Mesendoderm (in vitro differentiated cells): ENCODE results near the gene SPC24. TPM values are rescaled to one million over a fixed set of nuclear protein-coding genes. Genes with fewer than 3 reads are reported as not detected.
A peak's percentile ranks its signal among the peaks of the same experiment; 100 is the strongest.

ENCODE experiments used
- DNase-seq: peaks from one replicate; pipeline ENCODE4 v3.0.0; 2013
- H2AK5ac ChIP-seq: 2 replicates; pipeline ENCODE4 v1.6.1; 2013; ENCODE audit warnings: low read length, inconsistent platforms
- H2BK120ac ChIP-seq: 2 replicates; pipeline ENCODE4 v1.6.1; 2013; ENCODE audit warnings: low read depth, mild to moderate bottlenecking, low read length, moderate library complexity, mixed read lengths
- H2BK15ac ChIP-seq: replicated peaks from 2 replicates; pipeline ENCODE4 v1.6.1; 2013; ENCODE audit warnings: low read depth, mild to moderate bottlenecking, moderate library complexity
- H2BK5ac ChIP-seq: 2 replicates; pipeline ENCODE4 v1.6.1; 2013; ENCODE audit warnings: low read length, inconsistent platforms
- H3K18ac ChIP-seq: 2 replicates; pipeline ENCODE4 v1.6.1; 2013; ENCODE audit warnings: mild to moderate bottlenecking, low read length, mixed read lengths
- H3K23ac ChIP-seq: one replicate; pipeline ENCODE4 v1.6.1; 2013; ENCODE audit warnings: low read length
- H3K27ac ChIP-seq: 2 replicates; pipeline ENCODE4 v1.5.1; 2013; ENCODE audit warnings: low read depth, mild to moderate bottlenecking, inconsistent platforms, low read length, moderate library complexity
- H3K27me3 ChIP-seq: 2 replicates; pipeline ENCODE4 v1.6.1; 2013; ENCODE audit warnings: low read length, control low read depth, mild to moderate bottlenecking, inconsistent platforms; ENCODE audit not compliant: insufficient read depth, poor library complexity
- H3K36me3 ChIP-seq: 2 replicates; pipeline ENCODE4 v1.6.1; 2013; ENCODE audit warnings: low read length, inconsistent platforms; ENCODE audit not compliant: control insufficient read depth, insufficient read depth
- H3K4ac ChIP-seq: one replicate; pipeline ENCODE4 v1.6.1; 2013; ENCODE audit warnings: low read depth, mild to moderate bottlenecking, low read length, moderate library complexity
- H3K4me1 ChIP-seq: 2 replicates; pipeline ENCODE4 v1.6.1; 2013; ENCODE audit warnings: low read depth, low read length, inconsistent platforms; ENCODE audit not compliant: control insufficient read depth
- H3K4me2 ChIP-seq: 2 replicates; pipeline ENCODE4 v1.6.1; 2013; ENCODE audit warnings: low read length
- H3K4me3 ChIP-seq: 2 replicates; pipeline ENCODE4 v1.5.1; 2013; ENCODE audit warnings: mild to moderate bottlenecking, low read length
- H3K56ac ChIP-seq: one replicate; pipeline ENCODE4 v1.6.1; 2013; ENCODE audit warnings: low read length
- H3K79me1 ChIP-seq: 2 replicates; pipeline ENCODE4 v1.6.1; 2013; ENCODE audit warnings: low read length, inconsistent platforms
- H3K79me2 ChIP-seq: 2 replicates; pipeline ENCODE4 v1.6.1; 2013; ENCODE audit warnings: mild to moderate bottlenecking, low read length; ENCODE audit not compliant: control insufficient read depth, insufficient read depth
- H3K9ac ChIP-seq: 2 replicates; pipeline ENCODE4 v1.6.1; 2013; ENCODE audit warnings: low read length, inconsistent platforms
- H4K5ac ChIP-seq: one replicate; pipeline ENCODE4 v1.6.1; 2013; ENCODE audit warnings: low read length
- H4K8ac ChIP-seq: one replicate; pipeline ENCODE4 v1.6.1; 2013; ENCODE audit warnings: low read depth, mild to moderate bottlenecking, control low read depth, low read length, moderate library complexity
- WGBS: extraction: QIAGEN DNeasy Blood & Tissue Kit; methylation state at CpG from one replicate; pipeline ENCODE4 v1.1.7; 2013; ENCODE audit warnings: low lambda C conversion rate, missing lambda C conversion rate; ENCODE audit not compliant: insufficient coverage; ENCODE audit errors: extremely low coverage; 5-methylcytosine and 5-hydroxymethylcytosine counted together
- polyA plus RNA-seq, 2 experiments: library from polyadenylated mRNA; stranded (reverse); fragments of 200-250 nt; gene quantifications; one replicate each; pipeline ENCODE4 v1.2.3, GENCODE V29; 2013

Gene SPC24
- 14.8 TPM for polyA plus RNA-seq (2013, experiment 1 of 2)
- polyA plus RNA-seq (2013, experiment 2 of 2) = 14.2 TPM

- no CpG with 5 or more reads among the region's 50 CpGs for WGBS
- Histone ChIP-seq H3K23ac (peak within 1 kb of the TSS; percentile 97), H3K27ac (no peak within 1 kb of the TSS), H3K4me2 (peak within 1 kb of the TSS; percentile 95), H3K79me1 (peaks cover 15% of the 10 kb centered on the region), H3K56ac (peak within 1 kb of the TSS; percentile 100), H2BK15ac (no peak within 1 kb of the TSS), H2AK5ac (no peak within 1 kb of the TSS), H3K18ac (peak within 1 kb of the TSS; percentile 35), H2BK120ac (no peak within 1 kb of the TSS), H3K9ac (peak within 1 kb of the TSS; percentile 99), H3K79me2 (peaks cover 19% of the 10 kb centered on the region), H3K4ac (peak within 1 kb of the TSS; percentile 21), H4K5ac (no peak within 1 kb of the TSS), H4K8ac (peak within 1 kb of the TSS; percentile 78), H2BK5ac (peak within 1 kb of the TSS; percentile 70), H3K4me1 (peaks cover 2% of the 10 kb centered on the region), H3K27me3 (no peaks in the 10 kb centered on the region), H3K4me3 (peak within 1 kb of the TSS; percentile 100), H3K36me3 (no peaks in the 10 kb centered on the region)
- DNase-seq = peak; percentile 99
Measured at GRCh38 chr19:11155373-11156120, at the start of gene SPC24. SPC24 (minus strand) TSS chr19:11155782; CDS start chr19:11155776, 6 bp downstream.

- Histone ChIP-seq H4K5ac (no peak overlapping the region), H3K4me2 (no peak overlapping the region), H3K27me3 (no peaks in the 10 kb centered on the region), H2BK15ac (no peak overlapping the region), H3K27ac (no peak overlapping the region), H2AK5ac (no peak overlapping the region), H3K4me1 (no peaks in the 10 kb centered on the region), H4K8ac (no peak overlapping the region), H2BK5ac (no peak overlapping the region), H2BK120ac (no peak overlapping the region), H3K36me3 (peaks cover 1% of the 10 kb centered on the region), H3K23ac (no peak overlapping the region), H3K4ac (no peak overlapping the region), H3K79me1 (no peaks in the 10 kb centered on the region), H3K4me3 (no peak overlapping the region), H3K9ac (no peak overlapping the region), H3K56ac (no peak overlapping the region), H3K18ac (no peak overlapping the region), H3K79me2 (no peaks in the 10 kb centered on the region)
- WGBS = no CpG with 5 or more reads among the region's 5 CpGs
- DNase-seq = no peak
Measured at GRCh38 chr19:11204943-11205349, 49.4 kb upstream of the SPC24 start.

- Histone ChIP-seq H4K5ac (no peak overlapping the region), H2BK5ac (no peak overlapping the region), H3K4me3 (no peak overlapping the region), H3K27me3 (no peaks in the 10 kb centered on the region), H4K8ac (no peak overlapping the region), H3K79me1 (no peaks in the 10 kb centered on the region), H2BK120ac (no peak overlapping the region), H3K36me3 (peaks cover 1% of the 10 kb centered on the region), H3K79me2 (no peaks in the 10 kb centered on the region), H3K4me2 (no peak overlapping the region), H3K4me1 (no peaks in the 10 kb centered on the region), H2AK5ac (no peak overlapping the region), H3K9ac (no peak overlapping the region), H3K23ac (no peak overlapping the region), H3K56ac (no peak overlapping the region), H3K27ac (no peak overlapping the region), H2BK15ac (no peak overlapping the region), H3K18ac (no peak overlapping the region), H3K4ac (no peak overlapping the region)
- no peak for DNase-seq
- WGBS = no CpG with 5 or more reads among the region's 9 CpGs
Measured at GRCh38 chr19:11204076-11204602, 48.6 kb upstream of the SPC24 start.

- H3K4me3 ChIP-seq = no peak overlapping the region
- H3K79me2 ChIP-seq = no peaks in the 10 kb centered on the region
- H2AK5ac ChIP-seq = no peak overlapping the region
- no peak overlapping the region for H4K5ac ChIP-seq
- H3K23ac ChIP-seq = no peak overlapping the region
- no peak overlapping the region for H3K4me2 ChIP-seq
- no peaks in the 10 kb centered on the region for H3K27me3 ChIP-seq
- no peak overlapping the region for H2BK15ac ChIP-seq
- H3K79me1 ChIP-seq = no peaks in the 10 kb centered on the region
- no peaks in the 10 kb centered on the region for H3K4me1 ChIP-seq
- H2BK120ac ChIP-seq = no peak overlapping the region
- no peak overlapping the region for H2BK5ac ChIP-seq
- no CpG with 5 or more reads among the region's 17 CpGs for WGBS
- H3K9ac ChIP-seq = no peak overlapping the region
- peak overlapping the region; percentile 64 for H3K56ac ChIP-seq
- H3K36me3 ChIP-seq = no peaks in the 10 kb centered on the region
- H3K18ac ChIP-seq = peak overlapping the region; percentile 21
- no peak overlapping the region for H3K4ac ChIP-seq
- no peak overlapping the region for H3K27ac ChIP-seq
- no peak overlapping the region for H4K8ac ChIP-seq
- peak; percentile 68 for DNase-seq
Measured at GRCh38 chr19:11203194-11204075, 47.9 kb upstream of the SPC24 start.

GRCh38 chr19:11202488-11203193 lies 47.1 kb upstream of the SPC24 start:
- H3K4me2 ChIP-seq = no peak overlapping the region
- no peak overlapping the region for H2BK5ac ChIP-seq
- H3K23ac ChIP-seq = no peak overlapping the region
- no peak overlapping the region for H3K4ac ChIP-seq
- no peak overlapping the region for H2AK5ac ChIP-seq
- no peaks in the 10 kb centered on the region for H3K79me1 ChIP-seq
- H3K56ac ChIP-seq = no peak overlapping the region
- DNase-seq = no peak
- no peak overlapping the region for H3K4me3 ChIP-seq
- no peaks in the 10 kb centered on the region for H3K4me1 ChIP-seq
- no peaks in the 10 kb centered on the region for H3K36me3 ChIP-seq
- WGBS = no CpG with 5 or more reads among the region's 20 CpGs
- H2BK15ac ChIP-seq = no peak overlapping the region
- H3K27me3 ChIP-seq = no peaks in the 10 kb centered on the region
- no peak overlapping the region for H3K27ac ChIP-seq
- no peak overlapping the region for H2BK120ac ChIP-seq
- H4K8ac ChIP-seq = no peak overlapping the region
- no peaks in the 10 kb centered on the region for H3K79me2 ChIP-seq
- no peak overlapping the region for H4K5ac ChIP-seq
- no peak overlapping the region for H3K9ac ChIP-seq
- no peak overlapping the region for H3K18ac ChIP-seq
